ENCODE measurements around the gene FLT4.

DNA sequence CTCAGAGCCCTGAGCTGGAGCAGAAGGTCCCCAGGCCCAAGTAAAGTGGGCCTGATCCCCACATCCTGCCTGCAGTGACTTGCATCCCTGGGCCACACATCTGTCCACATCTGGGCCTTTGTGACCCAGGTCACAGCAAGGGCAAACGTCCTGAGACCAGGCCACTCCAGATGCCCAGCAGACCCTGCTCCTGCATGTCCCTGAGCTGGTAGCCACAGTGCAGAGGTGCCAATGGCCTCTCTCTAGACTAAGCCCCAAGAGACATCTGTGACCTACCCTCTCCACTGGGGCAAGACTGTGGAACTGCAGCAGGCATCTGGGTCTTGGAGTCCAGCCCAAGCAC, 2.5 kb downstream of the FLT4 start:
- TF ChIP-seq ZEB2 (IDR thresholded peaks at IDR 0.05) (no peak), SRSF9 (IDR thresholded peaks at IDR 0.05; ENCODE audit: borderline replicate concordance, low read depth, low read length) (no peak), ZNF551 (CRISPR knock-in tag; IDR thresholded peaks at IDR 0.05) (no peak), PHF21A (IDR thresholded peaks at IDR 0.05; ENCODE audit: borderline replicate concordance, low read depth) (no peak)
